Measurements from ENCODE around the gene MTMR10. TPM values are rescaled to one million over a fixed set of nuclear protein-coding genes. Genes with fewer than 3 reads are reported as not detected.

The MTMR10 gene
- total and polyA plus RNA-seq, 2 donors (not counting 3 experiments of a cell fraction or from before 2014, with no cell fraction given), result 48.3 to 88.5 TPM

DNA sequence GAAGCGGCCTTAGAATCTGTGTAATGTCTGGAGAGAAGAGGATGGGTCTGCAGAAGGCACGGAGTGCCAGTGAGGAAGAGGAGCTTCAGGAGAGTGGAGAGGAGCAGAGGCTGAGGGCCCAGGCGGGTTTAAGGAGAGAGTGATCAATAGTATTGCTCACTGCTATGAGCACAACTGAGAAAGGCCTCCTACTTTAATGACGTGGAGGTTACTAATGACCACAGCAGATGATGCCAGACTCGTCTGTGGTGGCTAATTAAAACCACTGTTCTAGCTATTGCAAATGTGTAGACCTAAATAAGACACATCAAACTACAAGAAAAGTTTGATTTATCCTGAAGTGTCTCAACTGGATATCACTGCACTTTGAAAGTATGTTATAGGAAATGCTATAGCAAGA lies 33.2 kb downstream of the MTMR10 start:
- H3K9me3 ChIP-seq (replicated peaks; ENCODE audit: control insufficient read depth, insufficient read depth, low read length), result no peaks in the 10 kb centered on the region
- no peak for TF ChIP-seq GATA2 (IDR thresholded peaks at IDR 0.05; ENCODE audit: insufficient read depth, insufficient read length, low read depth, low read length)
- TF ChIP-seq FOS (IDR thresholded peaks at IDR 0.05; ENCODE audit: borderline replicate concordance, insufficient read depth, low read length), result no peak
- TF ChIP-seq, protein P1, sequence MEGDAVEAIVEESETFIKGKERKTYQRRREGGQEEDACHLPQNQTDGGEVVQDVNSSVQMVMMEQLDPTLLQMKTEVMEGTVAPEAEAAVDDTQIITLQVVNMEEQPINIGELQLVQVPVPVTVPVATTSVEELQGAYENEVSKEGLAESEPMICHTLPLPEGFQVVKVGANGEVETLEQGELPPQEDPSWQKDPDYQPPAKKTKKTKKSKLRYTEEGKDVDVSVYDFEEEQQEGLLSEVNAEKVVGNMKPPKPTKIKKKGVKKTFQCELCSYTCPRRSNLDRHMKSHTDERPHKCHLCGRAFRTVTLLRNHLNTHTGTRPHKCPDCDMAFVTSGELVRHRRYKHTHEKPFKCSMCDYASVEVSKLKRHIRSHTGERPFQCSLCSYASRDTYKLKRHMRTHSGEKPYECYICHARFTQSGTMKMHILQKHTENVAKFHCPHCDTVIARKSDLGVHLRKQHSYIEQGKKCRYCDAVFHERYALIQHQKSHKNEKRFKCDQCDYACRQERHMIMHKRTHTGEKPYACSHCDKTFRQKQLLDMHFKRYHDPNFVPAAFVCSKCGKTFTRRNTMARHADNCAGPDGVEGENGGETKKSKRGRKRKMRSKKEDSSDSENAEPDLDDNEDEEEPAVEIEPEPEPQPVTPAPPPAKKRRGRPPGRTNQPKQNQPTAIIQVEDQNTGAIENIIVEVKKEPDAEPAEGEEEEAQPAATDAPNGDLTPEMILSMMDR (IDR thresholded peaks at IDR 0.05; ENCODE audit: extremely low read depth in 1 of 2, insufficient read depth in 1 of 2, low read depth in 1 of 2, low read length in 2 of 2), result no peak
- no peak for TF ChIP-seq POLR2A (IDR thresholded peaks at IDR 0.05; ENCODE audit: low read depth, low read length)

More for the DNA sequence above, 33.2 kb downstream of the MTMR10 start:
- no peaks in the 10 kb centered on the region for H3K9me1 ChIP-seq (replicated peaks; ENCODE audit: control insufficient read depth, extremely low read depth, insufficient read depth, low read length)
- no peak overlapping the region for H3K4me2 ChIP-seq (ENCODE audit: insufficient read depth, low read length)
- BruUV-seq (replicated peaks), result no TSS peak
- no peak for FAIRE-seq
- ChIA-PET CTCF (interaction anchor here (19.0 kb wide), 1 partner anchor 170 kb away, joined by 129 read pairs; no protein-coding TSS in a partner anchor), POLR2A (interaction anchor here (0.7 kb wide), 1 partner anchor 43 kb away, joined by 3 read pairs; no protein-coding TSS in a partner anchor)
- peaks cover 2% of the 10 kb centered on the region for H3K79me2 ChIP-seq (ENCODE audit: control insufficient read depth, insufficient read depth, low read length)
- H3K4me1 ChIP-seq (ENCODE audit: control insufficient read depth, extremely low read depth, insufficient read depth, low read length), result peaks cover 16% of the 10 kb centered on the region
- no peak overlapping the region for H3K27ac ChIP-seq (ENCODE audit: insufficient read depth, low read depth, low read length)
- H4K20me1 ChIP-seq (replicated peaks; ENCODE audit: control insufficient read depth, extremely low read depth, insufficient read depth, low read length), result peaks cover 3% of the 10 kb centered on the region
- no peak for DNase-seq (ENCODE audit: low read depth, low spot score)
- no peak overlapping the region for H3K9ac ChIP-seq (replicated peaks; ENCODE audit: extremely low read depth, insufficient read depth, low read length)
- dilution Hi-C loops (cut with MboI; ENCODE audit: extremely low pct_ligation_motif_present, low sequenced_read_pairs) (no loop called here), intact Hi-C loops (cut with micrococcal nuclease) (loop anchor here (2.0 kb wide), 1 partner anchor 27 kb away; no protein-coding TSS in a partner anchor)
- no peaks in the 10 kb centered on the region for H3K27me3 ChIP-seq (ENCODE audit: control insufficient read depth in 2 of 2, insufficient read depth in 2 of 2, low read length in 2 of 2)
- H3K36me3 ChIP-seq (ENCODE audit: control insufficient read depth in 2 of 2, extremely low read depth in 1 of 2, insufficient read depth in 2 of 2, low read length in 2 of 2), result peaks cover 35 to 55% of the 10 kb centered on the region in 2 experiments
- no peak overlapping the region for H3K4me3 ChIP-seq (replicated peaks in 1 of 3; ENCODE audit: insufficient read depth in 1 of 3, low read depth in 1 of 3, low read length in 3 of 3)
- H2AFZ ChIP-seq (ENCODE audit: low read depth, low read length), result no peak overlapping the region
